H54 (cell line): Measurements from ENCODE around the gene OR2D3.
"Not testable (repeated sequence)": the region's sequence is repeated elsewhere in the genome, so short reads cannot be mapped to it uniquely, and the experiment has no call there.

Source experiments
- DNase-seq: peaks from one replicate; pipeline ENCODE4 v3.0.0; 2011; ENCODE audit warnings: low spot score, mixed read lengths; ENCODE audit not compliant: insufficient read length
- FAIRE-seq: peaks from 3 replicates; lab custom pipeline; 2011; peaks lifted over from hg19 to GRCh38; lab: Jason Lieb, UNC
- POLR2A ChIP-seq: IDR thresholded peaks from 2 replicates; pipeline ENCODE4 v1.6.1; 2011; ENCODE audit warnings: low read depth, mild to moderate bottlenecking, low read length

The OR2D3 gene

GRCh38 chr11:6920702-6921101 is at the start of gene OR2D3:
Gene OR2D3, plus strand, starts transcription at chr11:6921002. Its CDS starts 0 bp downstream, at chr11:6921002.
- no peak for FAIRE-seq
- no peak for DNase-seq
- TF ChIP-seq POLR2A, result no peak

GRCh38 chr11:6871278-6871677 is 49.5 kb upstream of the OR2D3 start:
- FAIRE-seq (no peak), DNase-seq (no peak)
- no peak for TF ChIP-seq POLR2A

- no peak for TF ChIP-seq POLR2A
- peak; percentile 15 for FAIRE-seq
Observed at GRCh38 chr11:6875761-6876160, 45.0 kb upstream of the OR2D3 start.

GRCh38 chr11:6876325-6876724 is 44.5 kb upstream of the OR2D3 start, which contains the start of gene OR10A4:
Gene OR10A4, plus strand, starts transcription at chr11:6876625. Its CDS starts 23 bp downstream, at chr11:6876648.
- DNase-seq, result no peak
- FAIRE-seq, result no peak
- no peak for TF ChIP-seq POLR2A

More at GRCh38 chr11:6875761-6876160, 45.0 kb upstream of the OR2D3 start:
- no peak for DNase-seq

GRCh38 chr11:6876914-6877313 is 43.9 kb upstream of the OR2D3 start:
- FAIRE-seq (no peak), DNase-seq (no peak)
- no peak for TF ChIP-seq POLR2A

- no peak for TF ChIP-seq POLR2A
- FAIRE-seq, result no peak
- DNase-seq, result no peak
Observed at GRCh38 chr11:6882751-6883150, 38.1 kb upstream of the OR2D3 start.

- not testable (repeated sequence) for DNase-seq, FAIRE-seq
Observed at GRCh38 chr11:6887711-6888110, 33.1 kb upstream of the OR2D3 start.

GRCh38 chr11:6888830-6889229 is 32.0 kb upstream of the OR2D3 start:
- FAIRE-seq (peak; percentile 6), DNase-seq (no peak)
- no peak for TF ChIP-seq POLR2A

- no peak for TF ChIP-seq POLR2A
- DNase-seq (no peak), FAIRE-seq (no peak)
Observed at GRCh38 chr11:6889835-6890234, 31.0 kb upstream of the OR2D3 start.

GRCh38 chr11:6892400-6892799 is 28.4 kb upstream of the OR2D3 start, which contains the start of gene OR2D2:
Gene OR2D2, minus strand, starts transcription at chr11:6892500. Its CDS starts 0 bp downstream, at chr11:6892500.
- FAIRE-seq (no peak), DNase-seq (no peak)
- TF ChIP-seq POLR2A, result no peak

- DNase-seq, result no peak
- no peak for TF ChIP-seq POLR2A
Observed at GRCh38 chr11:6894097-6894496, 26.7 kb upstream of the OR2D3 start.

GRCh38 chr11:6895010-6895409 is 25.8 kb upstream of the OR2D3 start:
- FAIRE-seq (no peak), DNase-seq (no peak)
- no peak for TF ChIP-seq POLR2A

More at GRCh38 chr11:6894097-6894496, 26.7 kb upstream of the OR2D3 start:
- no peak for FAIRE-seq

- no peak for FAIRE-seq
- no peak for TF ChIP-seq POLR2A
- no peak for DNase-seq
Observed at GRCh38 chr11:6898911-6899310, 21.9 kb upstream of the OR2D3 start.

- TF ChIP-seq POLR2A, result no peak
- no peak for DNase-seq
- no peak for FAIRE-seq
Observed at GRCh38 chr11:6900327-6900999, 20.3 kb upstream of the OR2D3 start.

GRCh38 chr11:6904804-6905203 is 16.0 kb upstream of the OR2D3 start:
- not testable (repeated sequence) for FAIRE-seq, DNase-seq
